Astrocyte (in vitro differentiated cells and primary cell): ENCODE measurements around the gene CYRIA. TPM values are rescaled to one million over a fixed set of nuclear protein-coding genes. Genes with fewer than 3 reads are reported as not detected.

Experiments used
- DNase-seq: peaks from one replicate; pipeline ENCODE4 v3.0.0-alpha.2; 2010; ENCODE audit warnings: low read depth
- FAIRE-seq: peaks from 2 replicates; lab custom pipeline; 2011; peaks lifted over from hg19 to GRCh38; lab: Jason Lieb, UNC
- H2AFZ ChIP-seq: 2 replicates; pipeline ENCODE4 v1.6.0; 2012; ENCODE audit warnings: low read depth, low read length, inconsistent platforms
- H3K27ac ChIP-seq: 2 replicates; pipeline ENCODE4 v1.5.1; 2011; ENCODE audit warnings: low read depth, low read length, inconsistent platforms
- H3K27me3 ChIP-seq: 2 replicates; pipeline ENCODE4 v1.6.0; 2011; ENCODE audit warnings: low read length, inconsistent platforms; ENCODE audit not compliant: insufficient read depth
- H3K36me3 ChIP-seq: 2 replicates; pipeline ENCODE4 v1.5.1; 2011; ENCODE audit warnings: low read length, inconsistent platforms; ENCODE audit not compliant: insufficient read depth
- H3K4me1 ChIP-seq: 2 replicates; pipeline ENCODE4 v1.5.1; 2011; ENCODE audit warnings: low read length, inconsistent platforms; ENCODE audit not compliant: insufficient read depth
- H3K4me2 ChIP-seq: 2 replicates; pipeline ENCODE4 v1.6.0; 2012; ENCODE audit warnings: low read length, inconsistent platforms
- H3K4me3 ChIP-seq: 2 replicates; pipeline ENCODE4 v1.5.1; 2011; ENCODE audit warnings: low read depth, mild to moderate bottlenecking, low read length, inconsistent platforms; ENCODE audit not compliant: insufficient read depth
- H3K79me2 ChIP-seq: 2 replicates; pipeline ENCODE4 v1.6.0; 2012; ENCODE audit warnings: mild to moderate bottlenecking, low read length, inconsistent platforms; ENCODE audit not compliant: insufficient read depth
- H3K9ac ChIP-seq: 2 replicates; pipeline ENCODE4 v1.6.0; 2012; ENCODE audit warnings: mild to moderate bottlenecking, low read length, inconsistent platforms
- H3K9me3 ChIP-seq: 2 replicates; pipeline ENCODE4 v1.5.1; 2012; ENCODE audit warnings: low read depth, mild to moderate bottlenecking, low read length, inconsistent platforms; ENCODE audit not compliant: insufficient read depth
- H4K20me1 ChIP-seq: 2 replicates; pipeline ENCODE4 v1.6.0; 2012; ENCODE audit warnings: low read length, inconsistent platforms; ENCODE audit not compliant: insufficient read depth
- H3K27ac Mint-ChIP-seq: one replicate; pipeline ENCODE4 v1.8.0; 2021; ENCODE audit warnings: mild to moderate bottlenecking, mixed read lengths; ENCODE audit not compliant: unreplicated experiment
- H3K27me3 Mint-ChIP-seq: one replicate; pipeline ENCODE4 v1.8.0; 2021; ENCODE audit warnings: low read depth, mixed read lengths; ENCODE audit not compliant: unreplicated experiment
- H3K36me3 Mint-ChIP-seq: one replicate; pipeline ENCODE4 v1.8.0; 2021; ENCODE audit warnings: low read depth, mixed read lengths; ENCODE audit not compliant: unreplicated experiment
- H3K4me1 Mint-ChIP-seq: one replicate; pipeline ENCODE4 v1.8.0; 2021; ENCODE audit warnings: low read depth, mixed read lengths; ENCODE audit not compliant: unreplicated experiment
- H3K4me3 Mint-ChIP-seq: one replicate; pipeline ENCODE4 v1.8.0; 2021; ENCODE audit warnings: mild to moderate bottlenecking, moderate library complexity, mixed read lengths; ENCODE audit not compliant: unreplicated experiment
- H3K9me3 Mint-ChIP-seq: one replicate; pipeline ENCODE4 v1.8.0; 2021; ENCODE audit warnings: mild to moderate bottlenecking, mixed read lengths; ENCODE audit not compliant: unreplicated experiment
- EZH2 ChIP-seq: IDR thresholded peaks from 2 replicates; pipeline ENCODE4 v1.6.1; 2012; ENCODE audit warnings: mild to moderate bottlenecking, low read length, inconsistent platforms; ENCODE audit not compliant: insufficient read depth
- total RNA-seq: library from RNA; stranded (reverse); gene quantifications from 2 replicates; pipeline ENCODE4 v1.2.1, GENCODE V29; 2021
- TF ChIP-seq, protein P1 (sequence below): IDR thresholded peaks from 2 replicates; pipeline ENCODE4 v1.5.1; 2011; ENCODE audit warnings: low read depth, mild to moderate bottlenecking, inconsistent platforms, low read length, moderate library complexity; ENCODE audit not compliant: insufficient read depth

The CYRIA gene
- total RNA-seq, 1 donor from 2014 or later: 4.9 TPM

GRCh38 chr2:16644221-16644925 is 21.3 kb downstream of the CYRIA start:
- Mint-ChIP-seq H3K36me3 (no peaks in the 10 kb centered on the region), H3K4me3 (no peak overlapping the region), H3K27ac (no peak overlapping the region), H3K9me3 (peaks cover 1% of the 10 kb centered on the region), H3K27me3 (no peaks in the 10 kb centered on the region), H3K4me1 (peaks cover 29% of the 10 kb centered on the region)
- TF ChIP-seq EZH2: no peak
- TF ChIP-seq, protein P1, sequence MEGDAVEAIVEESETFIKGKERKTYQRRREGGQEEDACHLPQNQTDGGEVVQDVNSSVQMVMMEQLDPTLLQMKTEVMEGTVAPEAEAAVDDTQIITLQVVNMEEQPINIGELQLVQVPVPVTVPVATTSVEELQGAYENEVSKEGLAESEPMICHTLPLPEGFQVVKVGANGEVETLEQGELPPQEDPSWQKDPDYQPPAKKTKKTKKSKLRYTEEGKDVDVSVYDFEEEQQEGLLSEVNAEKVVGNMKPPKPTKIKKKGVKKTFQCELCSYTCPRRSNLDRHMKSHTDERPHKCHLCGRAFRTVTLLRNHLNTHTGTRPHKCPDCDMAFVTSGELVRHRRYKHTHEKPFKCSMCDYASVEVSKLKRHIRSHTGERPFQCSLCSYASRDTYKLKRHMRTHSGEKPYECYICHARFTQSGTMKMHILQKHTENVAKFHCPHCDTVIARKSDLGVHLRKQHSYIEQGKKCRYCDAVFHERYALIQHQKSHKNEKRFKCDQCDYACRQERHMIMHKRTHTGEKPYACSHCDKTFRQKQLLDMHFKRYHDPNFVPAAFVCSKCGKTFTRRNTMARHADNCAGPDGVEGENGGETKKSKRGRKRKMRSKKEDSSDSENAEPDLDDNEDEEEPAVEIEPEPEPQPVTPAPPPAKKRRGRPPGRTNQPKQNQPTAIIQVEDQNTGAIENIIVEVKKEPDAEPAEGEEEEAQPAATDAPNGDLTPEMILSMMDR: no peak
- Histone ChIP-seq H3K4me3 (no peak overlapping the region), H4K20me1 (no peaks in the 10 kb centered on the region), H3K36me3 (no peaks in the 10 kb centered on the region), H3K4me2 (peak overlapping the region; percentile 22), H3K9ac (no peak overlapping the region), H3K9me3 (no peaks in the 10 kb centered on the region), H3K27me3 (no peaks in the 10 kb centered on the region), H2AFZ (no peak overlapping the region), H3K4me1 (peaks cover 9% of the 10 kb centered on the region), H3K79me2 (no peaks in the 10 kb centered on the region), H3K27ac (no peak overlapping the region)
- FAIRE-seq (no peak), DNase-seq (peak; percentile 60)

GRCh38 chr2:16643099-16643498 is 22.5 kb downstream of the CYRIA start:
- H4K20me1 ChIP-seq: no peaks in the 10 kb centered on the region
- Mint-ChIP-seq H3K27ac (peak overlapping the region; percentile 55), H3K27me3 (no peaks in the 10 kb centered on the region), H3K4me1 (peaks cover 34% of the 10 kb centered on the region), H3K36me3 (no peaks in the 10 kb centered on the region), H3K9me3 (peaks cover 1% of the 10 kb centered on the region), H3K4me3 (no peak overlapping the region)
- no peak for FAIRE-seq
- no peak for DNase-seq
- no peak overlapping the region for H3K4me3 ChIP-seq
- no peak overlapping the region for H3K4me2 ChIP-seq
- H3K9ac ChIP-seq: no peak overlapping the region
- H3K79me2 ChIP-seq: no peaks in the 10 kb centered on the region
- no peak overlapping the region for H2AFZ ChIP-seq
- no peak overlapping the region for H3K27ac ChIP-seq
- no peaks in the 10 kb centered on the region for H3K36me3 ChIP-seq
- H3K4me1 ChIP-seq: peaks cover 9% of the 10 kb centered on the region
- H3K27me3 ChIP-seq: no peaks in the 10 kb centered on the region
- no peaks in the 10 kb centered on the region for H3K9me3 ChIP-seq
- no peak for TF ChIP-seq EZH2
- TF ChIP-seq, protein P1: no peak

DNA sequence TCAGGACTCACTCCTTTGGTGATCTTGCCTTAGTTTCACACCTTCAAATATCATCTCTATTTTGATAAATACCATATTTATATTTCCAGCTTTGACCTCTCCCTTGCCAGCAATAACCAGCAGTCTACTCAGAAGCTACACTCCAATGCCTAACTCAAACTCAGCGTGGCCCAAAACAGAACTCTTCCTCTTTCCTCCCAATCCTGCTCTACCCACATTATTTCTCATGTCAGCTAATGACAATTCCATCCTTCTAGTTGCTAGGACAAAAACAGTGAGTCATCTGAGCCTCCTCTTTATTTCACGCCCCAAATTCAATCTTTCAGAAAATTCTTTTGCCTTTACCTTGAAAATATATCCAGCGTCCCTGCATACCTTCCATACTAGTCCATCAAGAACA is 23.5 kb downstream of the CYRIA start:
- Mint-ChIP-seq H3K27me3 (no peaks in the 10 kb centered on the region), H3K36me3 (no peaks in the 10 kb centered on the region), H3K9me3 (peaks cover 1% of the 10 kb centered on the region), H3K27ac (no peak overlapping the region), H3K4me1 (peaks cover 34% of the 10 kb centered on the region), H3K4me3 (no peak overlapping the region)
- Histone ChIP-seq H3K4me1 (peaks cover 9% of the 10 kb centered on the region), H4K20me1 (no peaks in the 10 kb centered on the region), H3K4me2 (no peak overlapping the region), H3K36me3 (no peaks in the 10 kb centered on the region), H3K79me2 (no peaks in the 10 kb centered on the region), H3K9me3 (no peaks in the 10 kb centered on the region), H2AFZ (no peak overlapping the region), H3K4me3 (no peak overlapping the region), H3K27me3 (no peaks in the 10 kb centered on the region), H3K9ac (no peak overlapping the region), H3K27ac (no peak overlapping the region)
- DNase-seq (no peak), FAIRE-seq (no peak)
- no peak for TF ChIP-seq EZH2
- TF ChIP-seq, protein P1: no peak
